Measurements from ENCODE around the gene MYO9B.

The MYO9B gene

DNA sequence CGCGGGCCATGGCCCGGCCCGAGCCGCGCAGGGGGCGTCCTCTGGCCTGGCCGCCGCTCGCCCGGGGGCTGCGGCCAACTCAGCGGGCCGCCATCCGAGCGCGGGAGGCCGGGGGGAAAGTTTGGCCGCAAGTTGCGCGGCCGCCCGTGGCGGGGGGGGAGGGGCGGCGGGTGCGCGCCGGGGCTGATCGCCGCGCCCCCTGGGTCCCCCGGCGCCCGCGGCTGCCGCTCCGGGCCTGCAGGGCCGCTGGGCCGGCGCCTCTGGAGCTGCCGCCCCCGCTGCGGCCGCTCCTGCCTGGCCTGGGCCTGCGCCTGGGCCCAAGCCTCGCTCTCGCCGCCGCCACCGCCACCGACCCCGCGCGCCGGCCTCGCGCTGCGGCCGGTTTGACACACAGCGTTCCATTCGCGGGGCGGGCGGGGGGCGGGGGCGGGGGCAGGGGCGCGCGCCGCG is 170.0 kb downstream of the MYO9B start, which contains the start of gene NR2F6:
Gene NR2F6 (minus strand): TSS at position 385 of the 450 bp plus-strand sequence. CDS start 699 bp downstream, outside the sequence.
- Histone ChIP-seq H3K4me3 (ENCODE audit: low read length) (peak within 1 kb of the TSS; percentile 88), H3K4me1 (ENCODE audit: control insufficient read depth, low read length) (peaks cover 39% of the 10 kb centered on the region), H3F3A (ENCODE audit: control insufficient read depth, insufficient read depth) (peaks cover 10% of the 10 kb centered on the region), H4K20me1 (ENCODE audit: control insufficient read depth, insufficient read depth, low read depth, low read length) (peaks cover 14% of the 10 kb centered on the region), H3K9me3 (ENCODE audit: control insufficient read depth, insufficient read depth, low read length) (no peaks in the 10 kb centered on the region), H3K9me2 (replicated peaks; ENCODE audit: control insufficient read depth, low read length) (no peaks in the 10 kb centered on the region), H3K79me2 (ENCODE audit: control insufficient read depth, low read length) (peaks cover 46% of the 10 kb centered on the region), H3K27ac (ENCODE audit: low read depth, low read length) (peak within 1 kb of the TSS; percentile 78), H3K27me3 (ENCODE audit: control insufficient read depth, low read length) (no peaks in the 10 kb centered on the region), H3K36me3 (ENCODE audit: control insufficient read depth, low read length) (peaks cover 13% of the 10 kb centered on the region), H3K4me2 (ENCODE audit: low read length) (peak within 1 kb of the TSS; percentile 94)
- no peak for TF ChIP-seq EZH2phosphoT487 (IDR thresholded peaks at IDR 0.05; ENCODE audit: borderline replicate concordance, low read length)
- TF ChIP-seq CTCF (IDR thresholded peaks at IDR 0.05; ENCODE audit: low read depth, low read length, poor library complexity, severe bottlenecking), result no peak

DNA sequence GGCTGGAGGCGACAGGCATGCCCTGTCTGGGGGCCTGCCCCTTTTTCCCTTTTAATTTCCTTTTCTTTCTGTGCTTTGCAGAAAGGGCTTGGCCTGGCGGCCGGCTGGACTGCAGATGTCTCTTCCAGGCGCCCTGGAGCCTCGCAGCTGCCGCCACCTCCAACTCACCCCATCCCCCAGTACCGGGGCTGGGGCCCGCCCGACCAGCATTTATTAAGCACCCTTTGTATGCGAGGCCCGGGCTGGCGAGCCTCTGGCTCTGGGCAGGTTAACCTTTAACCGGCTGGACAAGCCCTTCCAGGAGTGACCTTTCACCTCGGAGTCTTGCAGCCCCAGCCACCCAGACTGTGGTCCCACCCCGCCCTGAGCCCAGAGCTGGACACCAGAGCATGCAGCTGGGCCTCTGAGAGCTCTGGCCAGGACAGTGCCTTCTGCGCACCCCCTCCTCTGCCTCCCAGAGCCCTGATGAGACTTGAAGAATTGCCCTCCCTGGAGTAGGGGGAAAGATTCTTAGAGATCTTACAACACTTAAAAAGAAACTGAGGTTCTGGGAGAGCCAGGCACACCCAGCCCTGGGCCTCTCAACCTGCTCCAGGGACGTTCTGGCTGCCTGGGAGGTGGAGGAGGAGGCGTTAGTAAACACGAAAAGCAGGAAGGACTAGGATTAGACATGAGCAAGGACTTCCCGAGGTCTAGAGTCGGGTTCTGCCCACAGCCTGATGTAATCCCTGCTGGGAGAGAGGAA is 171.3 kb downstream of the MYO9B start:
- no peaks in the 10 kb centered on the region for H3K9me2 ChIP-seq (replicated peaks; ENCODE audit: control insufficient read depth, low read length)
- H4K20me1 ChIP-seq (ENCODE audit: control insufficient read depth, insufficient read depth, low read depth, low read length), result peaks cover 14% of the 10 kb centered on the region
- peak overlapping the region; percentile 78 for H3K27ac ChIP-seq (ENCODE audit: low read depth, low read length)
- peaks cover 34% of the 10 kb centered on the region for H3K79me2 ChIP-seq (ENCODE audit: control insufficient read depth, low read length)
- peaks cover 39% of the 10 kb centered on the region for H3K4me1 ChIP-seq (ENCODE audit: control insufficient read depth, low read length)
- H3F3A ChIP-seq (ENCODE audit: control insufficient read depth, insufficient read depth), result peaks cover 10% of the 10 kb centered on the region
- no peaks in the 10 kb centered on the region for H3K27me3 ChIP-seq (ENCODE audit: control insufficient read depth, low read length)
- H3K9me3 ChIP-seq (ENCODE audit: control insufficient read depth, insufficient read depth, low read length), result no peaks in the 10 kb centered on the region
- TF ChIP-seq EZH2phosphoT487 (IDR thresholded peaks at IDR 0.05; ENCODE audit: borderline replicate concordance, low read length) (no peak), CTCF (IDR thresholded peaks at IDR 0.05; ENCODE audit: low read depth, low read length, poor library complexity, severe bottlenecking) (no peak)
- peaks cover 4% of the 10 kb centered on the region for H3K36me3 ChIP-seq (ENCODE audit: control insufficient read depth, low read length)
- peak overlapping the region; percentile 76 for H3K4me3 ChIP-seq (ENCODE audit: low read length)
- peak overlapping the region; percentile 94 for H3K4me2 ChIP-seq (ENCODE audit: low read length)

- peaks cover 21% of the 10 kb centered on the region for H3K79me2 ChIP-seq (ENCODE audit: control insufficient read depth, low read length)
- H3K4me3 ChIP-seq (ENCODE audit: low read length), result no peak overlapping the region
- no peaks in the 10 kb centered on the region for H3K9me3 ChIP-seq (ENCODE audit: control insufficient read depth, insufficient read depth, low read length)
- no peaks in the 10 kb centered on the region for H3K27me3 ChIP-seq (ENCODE audit: control insufficient read depth, low read length)
- no peak overlapping the region for H3K27ac ChIP-seq (ENCODE audit: low read depth, low read length)
- peaks cover 4% of the 10 kb centered on the region for H3K36me3 ChIP-seq (ENCODE audit: control insufficient read depth, low read length)
- H3K4me1 ChIP-seq (ENCODE audit: control insufficient read depth, low read length), result peaks cover 28% of the 10 kb centered on the region
- no peaks in the 10 kb centered on the region for H3K9me2 ChIP-seq (replicated peaks; ENCODE audit: control insufficient read depth, low read length)
- H4K20me1 ChIP-seq (ENCODE audit: control insufficient read depth, insufficient read depth, low read depth, low read length), result peaks cover 5% of the 10 kb centered on the region
- H3F3A ChIP-seq (ENCODE audit: control insufficient read depth, insufficient read depth), result peaks cover 10% of the 10 kb centered on the region
- TF ChIP-seq CTCF (IDR thresholded peaks at IDR 0.05; ENCODE audit: low read depth, low read length, poor library complexity, severe bottlenecking) (no peak), EZH2phosphoT487 (IDR thresholded peaks at IDR 0.05; ENCODE audit: borderline replicate concordance, low read length) (no peak)
- no peak overlapping the region for H3K4me2 ChIP-seq (ENCODE audit: low read length)
These were observed 172.6 kb downstream of the MYO9B start for GRCh38 chr19:17248011-17248776.
